Erythroblast (primary cell): ENCODE data around the gene AGMO.

ENCODE experiments used
- GATA1 ChIP-seq: IDR thresholded peaks from 2 replicates; pipeline ENCODE4 v1.6.1; 2011; ENCODE audit warnings: low read depth, mild to moderate bottlenecking, control low read depth, low read length, moderate library complexity
- POLR2A ChIP-seq: IDR thresholded peaks from 2 replicates; pipeline ENCODE4 v1.6.1; 2011; ENCODE audit warnings: mild to moderate bottlenecking, low read length

DNA sequence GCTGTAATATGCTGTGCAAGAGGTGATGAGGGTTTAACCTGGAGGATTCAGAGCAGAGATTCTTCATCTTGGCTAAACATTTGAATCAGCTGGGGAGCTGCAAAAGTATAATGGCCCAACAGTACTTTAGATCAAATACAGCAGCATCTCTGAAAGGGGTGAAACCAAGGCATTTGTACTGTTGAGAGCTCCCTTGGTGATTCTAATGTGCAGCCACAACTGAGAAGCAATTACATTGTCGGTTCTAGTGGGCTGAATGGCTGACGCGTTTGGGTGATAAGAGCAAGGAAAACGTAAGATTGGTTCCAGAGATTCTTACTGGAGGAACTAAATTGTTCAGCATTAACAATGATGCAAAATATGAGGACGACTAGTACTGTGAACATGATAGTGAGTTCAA is 269.7 kb downstream of the AGMO start:
- TF ChIP-seq POLR2A (no peak), GATA1 (no peak)
